HEK293 (cell line): Measurements from ENCODE around the gene DOCK1.

Experiments
- TF ChIP-seq, protein P1 (sequence below): fragments of 450-650 bp; formaldehyde crosslinking; IDR thresholded peaks from 2 replicates; pipeline ENCODE4 v1.5.1; 2016; ENCODE audit warnings: missing biosample characterization, missing genetic modification characterization
- TF ChIP-seq, protein P2 (sequence below): fragments of 450-650 bp; IDR thresholded peaks from 2 replicates; pipeline ENCODE4 v1.5.1; 2018; ENCODE audit warnings: missing biosample characterization, mild to moderate bottlenecking, missing genetic modification characterization
- TF ChIP-seq, protein P3 (sequence below): fragments of 450-650 bp; formaldehyde crosslinking; IDR thresholded peaks from 2 replicates; pipeline ENCODE4 v1.5.1; 2016; ENCODE audit warnings: missing biosample characterization, missing genetic modification characterization

DNA sequence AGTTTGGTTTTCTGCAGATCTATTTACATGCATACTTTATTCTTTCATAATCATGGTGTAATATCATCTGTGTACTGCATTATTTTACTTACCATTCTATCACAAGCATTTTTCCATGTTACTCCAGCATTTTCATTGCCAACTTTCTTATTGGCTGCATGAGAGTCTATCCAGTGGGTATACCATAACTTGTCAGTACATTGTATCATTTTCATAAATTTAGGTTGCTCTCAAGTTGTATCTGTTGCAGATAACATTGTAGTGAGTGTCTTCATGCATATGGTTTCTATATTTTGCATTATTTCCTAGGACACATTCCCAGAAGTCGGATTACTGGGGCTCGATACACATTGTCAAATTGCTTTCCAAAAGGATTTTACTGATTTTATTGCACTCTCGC is 378.3 kb downstream of the DOCK1 start:
- TF ChIP-seq, protein P1, sequence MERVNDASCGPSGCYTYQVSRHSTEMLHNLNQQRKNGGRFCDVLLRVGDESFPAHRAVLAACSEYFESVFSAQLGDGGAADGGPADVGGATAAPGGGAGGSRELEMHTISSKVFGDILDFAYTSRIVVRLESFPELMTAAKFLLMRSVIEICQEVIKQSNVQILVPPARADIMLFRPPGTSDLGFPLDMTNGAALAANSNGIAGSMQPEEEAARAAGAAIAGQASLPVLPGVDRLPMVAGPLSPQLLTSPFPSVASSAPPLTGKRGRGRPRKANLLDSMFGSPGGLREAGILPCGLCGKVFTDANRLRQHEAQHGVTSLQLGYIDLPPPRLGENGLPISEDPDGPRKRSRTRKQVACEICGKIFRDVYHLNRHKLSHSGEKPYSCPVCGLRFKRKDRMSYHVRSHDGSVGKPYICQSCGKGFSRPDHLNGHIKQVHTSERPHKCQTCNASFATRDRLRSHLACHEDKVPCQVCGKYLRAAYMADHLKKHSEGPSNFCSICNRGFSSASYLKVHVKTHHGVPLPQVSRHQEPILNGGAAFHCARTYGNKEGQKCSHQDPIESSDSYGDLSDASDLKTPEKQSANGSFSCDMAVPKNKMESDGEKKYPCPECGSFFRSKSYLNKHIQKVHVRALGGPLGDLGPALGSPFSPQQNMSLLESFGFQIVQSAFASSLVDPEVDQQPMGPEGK (tag by site-specific recombination) = no peak
- TF ChIP-seq, protein P2, sequence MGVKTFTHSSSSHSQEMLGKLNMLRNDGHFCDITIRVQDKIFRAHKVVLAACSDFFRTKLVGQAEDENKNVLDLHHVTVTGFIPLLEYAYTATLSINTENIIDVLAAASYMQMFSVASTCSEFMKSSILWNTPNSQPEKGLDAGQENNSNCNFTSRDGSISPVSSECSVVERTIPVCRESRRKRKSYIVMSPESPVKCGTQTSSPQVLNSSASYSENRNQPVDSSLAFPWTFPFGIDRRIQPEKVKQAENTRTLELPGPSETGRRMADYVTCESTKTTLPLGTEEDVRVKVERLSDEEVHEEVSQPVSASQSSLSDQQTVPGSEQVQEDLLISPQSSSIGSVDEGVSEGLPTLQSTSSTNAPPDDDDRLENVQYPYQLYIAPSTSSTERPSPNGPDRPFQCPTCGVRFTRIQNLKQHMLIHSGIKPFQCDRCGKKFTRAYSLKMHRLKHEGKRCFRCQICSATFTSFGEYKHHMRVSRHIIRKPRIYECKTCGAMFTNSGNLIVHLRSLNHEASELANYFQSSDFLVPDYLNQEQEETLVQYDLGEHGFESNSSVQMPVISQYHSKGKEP (tag by site-specific recombination) = no peak
- TF ChIP-seq, protein P3, sequence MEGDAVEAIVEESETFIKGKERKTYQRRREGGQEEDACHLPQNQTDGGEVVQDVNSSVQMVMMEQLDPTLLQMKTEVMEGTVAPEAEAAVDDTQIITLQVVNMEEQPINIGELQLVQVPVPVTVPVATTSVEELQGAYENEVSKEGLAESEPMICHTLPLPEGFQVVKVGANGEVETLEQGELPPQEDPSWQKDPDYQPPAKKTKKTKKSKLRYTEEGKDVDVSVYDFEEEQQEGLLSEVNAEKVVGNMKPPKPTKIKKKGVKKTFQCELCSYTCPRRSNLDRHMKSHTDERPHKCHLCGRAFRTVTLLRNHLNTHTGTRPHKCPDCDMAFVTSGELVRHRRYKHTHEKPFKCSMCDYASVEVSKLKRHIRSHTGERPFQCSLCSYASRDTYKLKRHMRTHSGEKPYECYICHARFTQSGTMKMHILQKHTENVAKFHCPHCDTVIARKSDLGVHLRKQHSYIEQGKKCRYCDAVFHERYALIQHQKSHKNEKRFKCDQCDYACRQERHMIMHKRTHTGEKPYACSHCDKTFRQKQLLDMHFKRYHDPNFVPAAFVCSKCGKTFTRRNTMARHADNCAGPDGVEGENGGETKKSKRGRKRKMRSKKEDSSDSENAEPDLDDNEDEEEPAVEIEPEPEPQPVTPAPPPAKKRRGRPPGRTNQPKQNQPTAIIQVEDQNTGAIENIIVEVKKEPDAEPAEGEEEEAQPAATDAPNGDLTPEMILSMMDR = no peak
